Uterus (tissue), 2 donors: ENCODE measurements around the gene IL25.

Experiments used
- POLR2A ChIP-seq, 2 donors: fragments of 450-650 bp; IDR thresholded peaks; one replicate each; pipeline ENCODE4 v1.6.1; 2016; ENCODE audit warnings: antibody characterized with exemption in 2 of 2, mild to moderate bottlenecking in 1 of 2, moderate library complexity in 1 of 2
- TF ChIP-seq, protein P1 (sequence below), 4 experiments: fragments of 200-600 bp in 2 of 4; fragments of 450-650 bp in 2 of 4; sonication (generic) in 2 of 4; IDR thresholded peaks; one replicate each; pipeline ENCODE4 v1.5.1; 2016 to 2019; ENCODE audit warnings: antibody characterized with exemption in 4 of 4, mild to moderate bottlenecking in 2 of 4, moderate library complexity in 1 of 4

GRCh38 chr14:23418021-23418420, 45.4 kb downstream of the IL25 start:
- TF ChIP-seq, protein P1, sequence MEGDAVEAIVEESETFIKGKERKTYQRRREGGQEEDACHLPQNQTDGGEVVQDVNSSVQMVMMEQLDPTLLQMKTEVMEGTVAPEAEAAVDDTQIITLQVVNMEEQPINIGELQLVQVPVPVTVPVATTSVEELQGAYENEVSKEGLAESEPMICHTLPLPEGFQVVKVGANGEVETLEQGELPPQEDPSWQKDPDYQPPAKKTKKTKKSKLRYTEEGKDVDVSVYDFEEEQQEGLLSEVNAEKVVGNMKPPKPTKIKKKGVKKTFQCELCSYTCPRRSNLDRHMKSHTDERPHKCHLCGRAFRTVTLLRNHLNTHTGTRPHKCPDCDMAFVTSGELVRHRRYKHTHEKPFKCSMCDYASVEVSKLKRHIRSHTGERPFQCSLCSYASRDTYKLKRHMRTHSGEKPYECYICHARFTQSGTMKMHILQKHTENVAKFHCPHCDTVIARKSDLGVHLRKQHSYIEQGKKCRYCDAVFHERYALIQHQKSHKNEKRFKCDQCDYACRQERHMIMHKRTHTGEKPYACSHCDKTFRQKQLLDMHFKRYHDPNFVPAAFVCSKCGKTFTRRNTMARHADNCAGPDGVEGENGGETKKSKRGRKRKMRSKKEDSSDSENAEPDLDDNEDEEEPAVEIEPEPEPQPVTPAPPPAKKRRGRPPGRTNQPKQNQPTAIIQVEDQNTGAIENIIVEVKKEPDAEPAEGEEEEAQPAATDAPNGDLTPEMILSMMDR (IDR thresholded peaks at IDR 0.05) = no peak
- TF ChIP-seq POLR2A (IDR thresholded peaks at IDR 0.05) = no peak
